Panc1 (cell line): ENCODE measurements around the gene CIITA. TPM values are rescaled to one million over a fixed set of nuclear protein-coding genes. Genes with fewer than 3 reads are reported as not detected.

Source experiments
- ATAC-seq: fragments of 200-7000 bp; cut with Tn5 transposase; 2 replicates; pipeline ENCODE4 v1.9.1; 2020; ENCODE audit warnings: mild to moderate bottlenecking, moderate library complexity
- BruUV-seq: library from RNA; stranded (reverse); fragments of 400-500 nt; replicated peaks from 2 replicates; lab custom pipeline; 2021; lab: Mats Ljungman, UMichigan
- CTCF ChIA-PET: fragments of 300-600 bp; sonication (Branson Sonifier 250); formaldehyde crosslinking; loops from one replicate; lab custom pipeline; 2022; ENCODE audit warnings: antibody characterized with exemption; lab: Charles Lee
- POLR2A ChIA-PET: fragments of 300-600 bp; sonication (Branson Sonifier 250); formaldehyde crosslinking; loops from one replicate; lab custom pipeline; 2022; ENCODE audit warnings: antibody characterized with exemption; lab: Charles Lee
- DNase-seq: peaks from one replicate; pipeline ENCODE4 v3.0.0-alpha.2; 2010; ENCODE audit warnings: low read depth, low spot score
- H3K27ac ChIP-seq: 2 replicates; pipeline ENCODE4 v1.5.1; 2011; ENCODE audit warnings: mild to moderate bottlenecking, low read length, inconsistent platforms
- H3K27me3 ChIP-seq: fragments of 200-500 bp; sonication (Bioruptor generic); 2 replicates; pipeline ENCODE4 v1.6.0; 2014; ENCODE audit warnings: low read length, inconsistent platforms; ENCODE audit not compliant: control insufficient read depth, insufficient read depth
- H3K36me3 ChIP-seq: fragments of 200-500 bp; sonication (Bioruptor generic); 2 replicates; pipeline ENCODE4 v1.5.1; 2014; ENCODE audit warnings: inconsistent platforms, mild to moderate bottlenecking, low read length, moderate library complexity; ENCODE audit not compliant: control insufficient read depth, insufficient read depth
- H3K4me1 ChIP-seq: 2 replicates; pipeline ENCODE4 v1.5.1; 2011; ENCODE audit warnings: inconsistent platforms, mild to moderate bottlenecking, low read length, moderate library complexity; ENCODE audit not compliant: control insufficient read depth, insufficient read depth
- H3K4me3 ChIP-seq, 2 experiments: 2 replicates each; pipeline ENCODE4 v1.5.1; 2011 to 2012; ENCODE audit warnings: low read depth in 2 of 2, low read length in 2 of 2, mild to moderate bottlenecking in 2 of 2, inconsistent platforms in 1 of 2, moderate library complexity in 1 of 2
- H3K9me3 ChIP-seq: fragments of 200-500 bp; sonication (Bioruptor generic); 2 replicates; pipeline ENCODE4 v1.5.1; 2014; ENCODE audit warnings: low read depth, mild to moderate bottlenecking, inconsistent platforms, low read length, moderate library complexity; ENCODE audit not compliant: control insufficient read depth, insufficient read depth
- POLR2AphosphoS5 ChIP-seq: IDR thresholded peaks from 2 replicates; pipeline ENCODE4 v1.6.1; 2012; ENCODE audit warnings: mild to moderate bottlenecking, low read depth, low read length, moderate library complexity
- SIN3A ChIP-seq: IDR thresholded peaks from 2 replicates; pipeline ENCODE4 v1.6.1; 2012; ENCODE audit warnings: low read depth, mild to moderate bottlenecking, low read length, moderate library complexity, borderline replicate concordance; ENCODE audit not compliant: insufficient read depth
- TCF7L2 ChIP-seq: IDR thresholded peaks from 2 replicates; pipeline ENCODE4 v1.6.1; 2011; ENCODE audit warnings: mild to moderate bottlenecking, low read depth, low read length, inconsistent platforms
- in situ Hi-C: cut with HindIII; loops from 2 replicates; pipeline ENCODE4 v1.10.0; 2016; ENCODE audit warnings: low sequenced_read_pairs, low pct_unique_long_range_greater_than_20kb
- intact Hi-C: fragments of 100-400 bp; cut with micrococcal nuclease; formaldehyde crosslinking; loops from one replicate; pipeline ENCODE4 v1.10.0; 2022; ENCODE audit not compliant: unreplicated experiment
- total RNA-seq: library from RNA; stranded (reverse); gene quantifications from one replicate; pipeline ENCODE4 v1.2.1, GENCODE V29; 2021; ENCODE audit not compliant: unreplicated experiment
- TF ChIP-seq, protein P1 (sequence below): fragments of 450-650 bp; IDR thresholded peaks from 2 replicates; pipeline ENCODE4 v1.5.1; 2017; ENCODE audit warnings: mild to moderate bottlenecking
- TF ChIP-seq, protein P2 (sequence below), 2 experiments: IDR thresholded peaks; 2 replicates each; pipeline ENCODE4 v1.6.1; 2011 to 2012; ENCODE audit warnings: low read depth in 2 of 2, control low read depth in 1 of 2, low read length in 1 of 2, mild to moderate bottlenecking in 1 of 2, moderate library complexity in 1 of 2; ENCODE audit not compliant: insufficient read depth in 1 of 2

Gene CIITA
- total RNA-seq, 1 experiment from 2014 or later, result 0.41 TPM

- Histone ChIP-seq H3K9me3 (no peaks in the 10 kb centered on the region), H3K36me3 (no peaks in the 10 kb centered on the region), H3K27ac (no peak overlapping the region), H3K27me3 (peaks cover 3% of the 10 kb centered on the region; the same call in 1 of the 2 replicates), H3K4me3 (no peak overlapping the region), H3K4me1 (no peaks in the 10 kb centered on the region)
- CTCF ChIA-PET, result no interaction called here
- POLR2A ChIA-PET, result no interaction called here
- DNase-seq (no peak), ATAC-seq (no peak)
- no peak for TF ChIP-seq TCF7L2
- TF ChIP-seq, protein P1, sequence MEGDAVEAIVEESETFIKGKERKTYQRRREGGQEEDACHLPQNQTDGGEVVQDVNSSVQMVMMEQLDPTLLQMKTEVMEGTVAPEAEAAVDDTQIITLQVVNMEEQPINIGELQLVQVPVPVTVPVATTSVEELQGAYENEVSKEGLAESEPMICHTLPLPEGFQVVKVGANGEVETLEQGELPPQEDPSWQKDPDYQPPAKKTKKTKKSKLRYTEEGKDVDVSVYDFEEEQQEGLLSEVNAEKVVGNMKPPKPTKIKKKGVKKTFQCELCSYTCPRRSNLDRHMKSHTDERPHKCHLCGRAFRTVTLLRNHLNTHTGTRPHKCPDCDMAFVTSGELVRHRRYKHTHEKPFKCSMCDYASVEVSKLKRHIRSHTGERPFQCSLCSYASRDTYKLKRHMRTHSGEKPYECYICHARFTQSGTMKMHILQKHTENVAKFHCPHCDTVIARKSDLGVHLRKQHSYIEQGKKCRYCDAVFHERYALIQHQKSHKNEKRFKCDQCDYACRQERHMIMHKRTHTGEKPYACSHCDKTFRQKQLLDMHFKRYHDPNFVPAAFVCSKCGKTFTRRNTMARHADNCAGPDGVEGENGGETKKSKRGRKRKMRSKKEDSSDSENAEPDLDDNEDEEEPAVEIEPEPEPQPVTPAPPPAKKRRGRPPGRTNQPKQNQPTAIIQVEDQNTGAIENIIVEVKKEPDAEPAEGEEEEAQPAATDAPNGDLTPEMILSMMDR, result no peak
- TF ChIP-seq POLR2AphosphoS5, result no peak
- TF ChIP-seq SIN3A, result no peak
- TF ChIP-seq, protein P2, sequence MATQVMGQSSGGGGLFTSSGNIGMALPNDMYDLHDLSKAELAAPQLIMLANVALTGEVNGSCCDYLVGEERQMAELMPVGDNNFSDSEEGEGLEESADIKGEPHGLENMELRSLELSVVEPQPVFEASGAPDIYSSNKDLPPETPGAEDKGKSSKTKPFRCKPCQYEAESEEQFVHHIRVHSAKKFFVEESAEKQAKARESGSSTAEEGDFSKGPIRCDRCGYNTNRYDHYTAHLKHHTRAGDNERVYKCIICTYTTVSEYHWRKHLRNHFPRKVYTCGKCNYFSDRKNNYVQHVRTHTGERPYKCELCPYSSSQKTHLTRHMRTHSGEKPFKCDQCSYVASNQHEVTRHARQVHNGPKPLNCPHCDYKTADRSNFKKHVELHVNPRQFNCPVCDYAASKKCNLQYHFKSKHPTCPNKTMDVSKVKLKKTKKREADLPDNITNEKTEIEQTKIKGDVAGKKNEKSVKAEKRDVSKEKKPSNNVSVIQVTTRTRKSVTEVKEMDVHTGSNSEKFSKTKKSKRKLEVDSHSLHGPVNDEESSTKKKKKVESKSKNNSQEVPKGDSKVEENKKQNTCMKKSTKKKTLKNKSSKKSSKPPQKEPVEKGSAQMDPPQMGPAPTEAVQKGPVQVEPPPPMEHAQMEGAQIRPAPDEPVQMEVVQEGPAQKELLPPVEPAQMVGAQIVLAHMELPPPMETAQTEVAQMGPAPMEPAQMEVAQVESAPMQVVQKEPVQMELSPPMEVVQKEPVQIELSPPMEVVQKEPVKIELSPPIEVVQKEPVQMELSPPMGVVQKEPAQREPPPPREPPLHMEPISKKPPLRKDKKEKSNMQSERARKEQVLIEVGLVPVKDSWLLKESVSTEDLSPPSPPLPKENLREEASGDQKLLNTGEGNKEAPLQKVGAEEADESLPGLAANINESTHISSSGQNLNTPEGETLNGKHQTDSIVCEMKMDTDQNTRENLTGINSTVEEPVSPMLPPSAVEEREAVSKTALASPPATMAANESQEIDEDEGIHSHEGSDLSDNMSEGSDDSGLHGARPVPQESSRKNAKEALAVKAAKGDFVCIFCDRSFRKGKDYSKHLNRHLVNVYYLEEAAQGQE (IDR thresholded peaks at IDR 0.05; ENCODE audit: insufficient read depth in 1 of 2, low read depth in 2 of 2, low read length in 1 of 2), result no peak
- in situ Hi-C loops, result no loop called here
- no TSS peak for BruUV-seq
- intact Hi-C loops, result no loop called here
These were observed 38.3 kb upstream of the CIITA start for GRCh38 chr16:10838621-10839278.

GRCh38 chr16:10839279-10839666 lies 37.7 kb upstream of the CIITA start:
- DNase-seq (no peak), ATAC-seq (no peak)
- ChIA-PET CTCF (no interaction called here), POLR2A (no interaction called here)
- no TSS peak for BruUV-seq
- no peak overlapping the region for H3K4me3 ChIP-seq
- H3K36me3 ChIP-seq, result no peaks in the 10 kb centered on the region
- no peaks in the 10 kb centered on the region for H3K4me1 ChIP-seq
- TF ChIP-seq SIN3A, result no peak
- TF ChIP-seq, protein P1, result no peak
- TF ChIP-seq, protein P2 (IDR thresholded peaks at IDR 0.05; ENCODE audit: insufficient read depth in 1 of 2, low read depth in 2 of 2, low read length in 1 of 2), result no peak
- no peak for TF ChIP-seq TCF7L2
- TF ChIP-seq POLR2AphosphoS5, result no peak
- peaks cover 3% of the 10 kb centered on the region; the same call in 1 of the 2 replicates for H3K27me3 ChIP-seq
- intact Hi-C loops (no loop called here), in situ Hi-C loops (no loop called here)
- no peak overlapping the region for H3K27ac ChIP-seq
- H3K9me3 ChIP-seq, result no peaks in the 10 kb centered on the region
